Brain microvascular endothelial cell (primary cell): ENCODE measurements around the gene CYB5D1.
"Not testable (repeated sequence)": the region's sequence is repeated elsewhere in the genome, so short reads cannot be mapped to it uniquely, and the experiment has no call there.

Experiments used
- DNase-seq: peaks from one replicate; pipeline ENCODE4 v3.0.0-alpha.2; 2020
- H3K27ac ChIP-seq: fragments of 250-450 bp; sonication (Bioruptor Pico); 2 replicates; pipeline ENCODE4 v1.5.1; 2020; ENCODE audit warnings: mild to moderate bottlenecking, moderate library complexity
- H3K27me3 ChIP-seq: fragments of 250-450 bp; sonication (Bioruptor Pico); replicated peaks from 2 replicates; pipeline ENCODE4 v1.5.1; 2020; ENCODE audit warnings: mild to moderate bottlenecking
- H3K36me3 ChIP-seq: fragments of 250-450 bp; sonication (Bioruptor Pico); replicated peaks from 2 replicates; pipeline ENCODE4 v1.5.1; 2020; ENCODE audit warnings: mild to moderate bottlenecking
- H3K4me3 ChIP-seq: 2 replicates; pipeline ENCODE4 v1.5.1; 2011; ENCODE audit warnings: low read depth, mild to moderate bottlenecking, control low read depth, low read length, moderate library complexity
- CTCF ChIP-seq: IDR thresholded peaks from 2 replicates; pipeline ENCODE4 v1.5.1; 2011; ENCODE audit warnings: low read depth, mild to moderate bottlenecking, moderate library complexity, low read length, control low read depth, inconsistent platforms; ENCODE audit errors: missing control alignments
- in situ Hi-C: cut with HindIII; loops from 2 replicates; pipeline ENCODE4 v1.10.0; 2017; ENCODE audit warnings: low sequenced_read_pairs, low pct_ligation_motif_present

Gene CYB5D1

GRCh38 chr17:7856811-7857712 is 741 bp upstream of the CYB5D1 start, which contains the start of gene NAA38:
TSS of gene NAA38 (minus strand) at chr17:7857559. CDS start at chr17:7857463, 96 bp downstream.
- in situ Hi-C loops = no loop called here
- peak; percentile 99 for DNase-seq
- peak; percentile 64 for TF ChIP-seq CTCF
- H3K27me3 ChIP-seq = no peaks in the 10 kb centered on the region
- H3K27ac ChIP-seq = peak within 1 kb of the TSS; percentile 92
- peaks cover 13% of the 10 kb centered on the region for H3K36me3 ChIP-seq
- H3K4me3 ChIP-seq = peak within 1 kb of the TSS; percentile 70

GRCh38 chr17:7858522-7858810 is 663 bp downstream of the CYB5D1 start:
- in situ Hi-C loops = no loop called here
- peak; percentile 29 for DNase-seq
- peaks cover 3% of the 10 kb centered on the region for H3K36me3 ChIP-seq
- peak overlapping the region; percentile 92 for H3K27ac ChIP-seq
- TF ChIP-seq CTCF = peak; percentile 69
- no peaks in the 10 kb centered on the region for H3K27me3 ChIP-seq
- peak overlapping the region; percentile 70 for H3K4me3 ChIP-seq

- in situ Hi-C loops = no loop called here
- H3K27ac ChIP-seq = no peak overlapping the region
- H3K4me3 ChIP-seq = peak overlapping the region; percentile 70
These were observed 1.2 kb downstream of the CYB5D1 start for GRCh38 chr17:7859028-7859427.

DNA sequence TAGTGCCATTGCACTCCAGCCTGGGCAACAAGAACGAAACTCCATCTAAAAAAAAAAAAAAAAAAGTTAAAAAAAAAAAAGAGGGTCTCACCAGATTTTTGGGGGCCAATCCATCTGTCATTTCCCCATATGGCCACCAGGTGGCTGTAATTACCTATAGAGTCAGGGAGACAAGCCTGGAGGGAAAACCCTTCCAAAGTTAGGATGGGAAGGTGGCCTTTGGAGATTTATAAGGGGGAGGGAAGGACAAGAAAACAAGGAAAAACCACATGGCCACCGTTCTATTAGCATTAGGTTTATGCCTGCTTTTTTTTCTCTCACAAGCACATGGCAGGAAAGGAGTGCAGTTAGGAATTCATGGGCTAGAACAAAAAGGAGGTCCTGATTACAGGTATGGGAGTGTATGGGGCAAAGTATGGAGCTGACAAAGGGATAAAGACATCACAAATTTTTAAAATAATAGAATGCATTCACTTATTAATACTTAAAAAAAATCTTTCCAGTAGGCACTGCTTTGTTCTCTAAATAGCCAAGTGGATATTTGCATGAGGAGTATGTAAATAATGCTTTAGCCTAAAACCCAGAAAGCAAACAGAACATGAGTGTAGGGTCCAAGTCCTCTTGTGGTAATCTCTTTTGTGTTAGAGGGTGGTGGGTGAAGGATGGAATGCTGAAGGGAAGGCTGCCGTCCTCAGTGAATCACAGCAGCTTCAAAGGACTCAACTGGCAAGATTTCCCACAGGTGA is 5.1 kb downstream of the CYB5D1 start:
- no peak for DNase-seq
- no peak overlapping the region for H3K27ac ChIP-seq
- peak; percentile 75 for TF ChIP-seq CTCF

More at GRCh38 chr17:7859028-7859427, 1.2 kb downstream of the CYB5D1 start:
- TF ChIP-seq CTCF = no peak
- Histone ChIP-seq H3K27me3 (no peaks in the 10 kb centered on the region), H3K36me3 (peaks cover 3% of the 10 kb centered on the region)
- no peak for DNase-seq

DNA sequence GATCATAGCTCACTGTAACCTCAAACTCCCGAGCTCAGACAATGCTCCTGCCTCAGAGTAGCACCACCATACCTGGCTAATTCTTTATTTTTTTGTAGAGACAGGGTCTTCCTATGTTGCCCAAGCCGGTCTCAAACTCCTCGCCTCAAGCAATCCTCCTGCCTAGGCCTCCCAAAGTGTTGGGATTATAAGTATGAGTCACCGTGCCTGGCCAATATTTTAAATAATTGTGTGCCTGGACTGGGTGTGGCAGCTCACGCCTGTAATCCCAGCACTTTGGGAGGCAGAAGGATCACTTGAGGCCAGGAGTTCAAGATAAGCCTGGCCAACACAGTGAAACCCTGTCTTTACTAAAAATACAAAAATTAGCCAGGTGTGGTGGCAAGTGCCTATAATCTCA is 6.6 kb downstream of the CYB5D1 start:
- H3K4me3 ChIP-seq, in situ Hi-C loops, H3K27ac ChIP-seq, H3K27me3 ChIP-seq, DNase-seq, H3K36me3 ChIP-seq: not testable (repeated sequence)

More for the DNA sequence above, 5.1 kb downstream of the CYB5D1 start:
- in situ Hi-C loops = no loop called here
- peaks cover 3% of the 10 kb centered on the region for H3K36me3 ChIP-seq
- no peaks in the 10 kb centered on the region for H3K27me3 ChIP-seq
- no peak overlapping the region for H3K4me3 ChIP-seq

- no peak for TF ChIP-seq CTCF
- H3K4me3 ChIP-seq = no peak overlapping the region
- no peak for DNase-seq
- H3K27ac ChIP-seq = no peak overlapping the region
- peaks cover 6% of the 10 kb centered on the region for H3K36me3 ChIP-seq
- in situ Hi-C loops = no loop called here
- no peaks in the 10 kb centered on the region for H3K27me3 ChIP-seq
These were observed 7.3 kb downstream of the CYB5D1 start for GRCh38 chr17:7864995-7865650.
